Gastroesophageal sphincter (tissue), 4 donors: ENCODE measurements around the gene ADPRH. TPM values are rescaled to one million over a fixed set of nuclear protein-coding genes. Genes with fewer than 3 reads are reported as not detected.

Source experiments
- ATAC-seq: fragments of 150-250 bp; one replicate; pipeline ENCODE4 v1.9.1; 2016; ENCODE audit warnings: mild to moderate bottlenecking, moderate library complexity
- H3K27ac ChIP-seq, 4 donors: fragments of 200-600 bp; sonication (generic) in 3 of 4; 1 replicate in 3 of 4; 2 replicates in 1 of 4; pipeline ENCODE4 v1.5.1; 2016 to 2019
- H3K27me3 ChIP-seq: fragments of 200-600 bp; sonication (generic); one replicate; pipeline ENCODE4 v1.5.1; 2019
- H3K36me3 ChIP-seq, 2 donors: fragments of 200-600 bp; sonication (generic); one replicate each; pipeline ENCODE4 v1.5.1; 2019; ENCODE audit warnings: control low read depth in 1 of 2
- H3K4me1 ChIP-seq, 3 donors: fragments of 200-600 bp; sonication (generic); 1 replicate in 2 of 3; 2 replicates in 1 of 3; pipeline ENCODE4 v1.5.1; 2016 to 2019; ENCODE audit warnings: control low read depth in 2 of 3
- H3K4me3 ChIP-seq, 2 donors: fragments of 200-600 bp; sonication (generic); one replicate each; pipeline ENCODE4 v1.5.1; 2019; ENCODE audit warnings: mild to moderate bottlenecking in 1 of 2, moderate library complexity in 1 of 2
- H3K9me3 ChIP-seq, 3 donors: fragments of 200-600 bp; sonication (generic); one replicate each; pipeline ENCODE4 v1.5.1; 2017 to 2019; ENCODE audit warnings: control low read depth in 2 of 3
- EP300 ChIP-seq: sonication (generic); formaldehyde crosslinking; IDR thresholded peaks from one replicate; pipeline ENCODE4 v1.6.1; 2017; ENCODE audit warnings: antibody characterized with exemption, mild to moderate bottlenecking
- POLR2A ChIP-seq, 2 donors: fragments of 450-650 bp; IDR thresholded peaks; one replicate each; pipeline ENCODE4 v1.6.1; 2017; ENCODE audit warnings: antibody characterized with exemption in 2 of 2, mild to moderate bottlenecking in 2 of 2, moderate library complexity in 1 of 2
- POLR2AphosphoS5 ChIP-seq: sonication (generic); formaldehyde crosslinking; IDR thresholded peaks from one replicate; pipeline ENCODE4 v1.6.1; 2017; ENCODE audit warnings: antibody characterized with exemption
- WGBS, 2 donors: methylation state at CpG; one replicate each; pipeline ENCODE4 v1.1.5; 2018; ENCODE audit warnings: low coverage in 1 of 2; 5-methylcytosine and 5-hydroxymethylcytosine counted together
- total RNA-seq, 4 donors: library from RNA; depleted of rRNA; stranded (reverse); fragments of >200 nt; gene quantifications; one replicate each; pipeline ENCODE4 v1.1.0, GENCODE V29; 2016
- TF ChIP-seq, protein P1 (sequence below), 4 experiments: fragments of 200-600 bp in 2 of 4; fragments of 450-650 bp in 2 of 4; sonication (generic) in 1 of 4; IDR thresholded peaks; one replicate each; pipeline ENCODE4 v1.5.1; 2017 to 2019; ENCODE audit warnings: antibody characterized with exemption in 4 of 4, mild to moderate bottlenecking in 2 of 4, moderate library complexity in 2 of 4

ADPRH gene
- total RNA-seq, 4 donors from 2014 or later, result 10.2 to 23.1 (median 15.0) TPM

DNA sequence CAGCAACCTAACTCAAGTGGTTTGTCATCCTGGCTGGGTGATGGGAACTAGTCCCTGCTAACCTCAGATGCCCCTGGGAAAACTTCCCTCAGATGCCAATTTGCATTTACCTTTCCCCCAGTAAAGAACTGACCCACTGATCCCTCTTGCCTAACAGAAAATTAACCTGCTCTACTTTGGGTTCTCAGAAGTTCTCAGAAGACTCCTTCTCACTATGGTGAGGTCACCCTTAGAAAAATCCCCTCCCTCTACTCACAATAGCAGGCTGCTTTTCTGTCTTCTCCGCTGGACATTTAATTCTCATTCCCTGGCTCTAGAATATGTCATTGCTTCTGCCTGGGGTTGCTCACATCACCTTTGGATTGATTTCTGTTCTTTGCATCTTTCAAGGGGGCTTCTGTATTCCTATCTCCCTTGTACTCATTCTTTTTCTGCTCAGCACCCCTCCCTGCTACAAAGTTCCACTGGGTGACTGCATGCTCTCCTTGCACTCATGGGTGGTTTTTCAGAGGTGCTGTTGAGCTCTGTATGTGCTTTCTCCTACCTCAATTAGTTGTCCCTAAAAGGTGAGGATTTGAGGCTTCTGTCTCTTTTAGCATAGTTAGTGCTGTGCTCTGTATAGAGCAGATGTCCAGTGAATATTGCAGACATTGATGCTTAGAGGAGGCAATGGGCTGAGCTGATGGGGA lies 19.3 kb downstream of the ADPRH start:
- no peaks in the 10 kb centered on the region for H3K9me3 ChIP-seq
- H3K27ac ChIP-seq, result peak overlapping the region in 1 of 4 donors; percentile 63
- TF ChIP-seq POLR2A (IDR thresholded peaks at IDR 0.05), result no peak
- peaks cover 0 to 10% (median 0%) of the 10 kb centered on the region in 3 donors for H3K4me1 ChIP-seq
- H3K36me3 ChIP-seq, result no peaks in the 10 kb centered on the region
- no peak overlapping the region for H3K4me3 ChIP-seq
- 100% methylated on average over 1 of the region's 1 CpG for WGBS, 2 donors
- no peaks in the 10 kb centered on the region for H3K27me3 ChIP-seq
- no peak for ATAC-seq

DNA sequence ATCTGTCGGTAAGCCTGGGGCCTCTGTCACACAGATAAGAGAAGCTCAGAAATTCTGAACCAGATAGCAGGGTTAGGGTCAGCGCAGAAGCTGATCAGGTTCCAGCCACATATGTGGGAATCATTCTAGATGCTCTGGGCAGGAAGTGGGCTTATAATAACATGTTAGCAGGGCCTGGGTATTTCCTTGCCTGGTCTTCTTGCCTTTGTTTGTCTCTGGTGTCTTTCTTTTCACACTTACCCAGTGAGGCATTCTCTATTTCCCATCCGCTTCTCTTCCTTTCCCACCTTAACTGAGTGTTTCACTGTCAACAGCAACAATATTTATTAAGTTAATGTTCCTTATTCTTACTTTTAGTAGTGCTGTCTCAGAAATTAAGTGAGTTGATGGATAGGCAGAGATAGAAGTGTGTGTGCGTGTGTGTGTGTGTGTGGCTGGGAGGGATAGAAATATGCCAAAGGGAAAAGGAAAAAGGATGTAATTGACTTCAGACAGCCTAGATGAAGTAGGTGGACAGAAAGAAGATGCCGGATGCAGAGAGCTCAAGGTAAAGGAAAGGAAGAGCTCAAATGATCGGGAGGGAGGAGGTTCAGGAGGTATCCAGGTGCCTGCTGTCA lies 20.4 kb downstream of the ADPRH start:
- H3K36me3 ChIP-seq, result no peaks in the 10 kb centered on the region
- TF ChIP-seq POLR2AphosphoS5 (no peak), EP300 (no peak), POLR2A (IDR thresholded peaks at IDR 0.05) (no peak)
- TF ChIP-seq, protein P1, sequence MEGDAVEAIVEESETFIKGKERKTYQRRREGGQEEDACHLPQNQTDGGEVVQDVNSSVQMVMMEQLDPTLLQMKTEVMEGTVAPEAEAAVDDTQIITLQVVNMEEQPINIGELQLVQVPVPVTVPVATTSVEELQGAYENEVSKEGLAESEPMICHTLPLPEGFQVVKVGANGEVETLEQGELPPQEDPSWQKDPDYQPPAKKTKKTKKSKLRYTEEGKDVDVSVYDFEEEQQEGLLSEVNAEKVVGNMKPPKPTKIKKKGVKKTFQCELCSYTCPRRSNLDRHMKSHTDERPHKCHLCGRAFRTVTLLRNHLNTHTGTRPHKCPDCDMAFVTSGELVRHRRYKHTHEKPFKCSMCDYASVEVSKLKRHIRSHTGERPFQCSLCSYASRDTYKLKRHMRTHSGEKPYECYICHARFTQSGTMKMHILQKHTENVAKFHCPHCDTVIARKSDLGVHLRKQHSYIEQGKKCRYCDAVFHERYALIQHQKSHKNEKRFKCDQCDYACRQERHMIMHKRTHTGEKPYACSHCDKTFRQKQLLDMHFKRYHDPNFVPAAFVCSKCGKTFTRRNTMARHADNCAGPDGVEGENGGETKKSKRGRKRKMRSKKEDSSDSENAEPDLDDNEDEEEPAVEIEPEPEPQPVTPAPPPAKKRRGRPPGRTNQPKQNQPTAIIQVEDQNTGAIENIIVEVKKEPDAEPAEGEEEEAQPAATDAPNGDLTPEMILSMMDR (IDR thresholded peaks at IDR 0.05), result no peak
- H3K9me3 ChIP-seq, result no peaks in the 10 kb centered on the region
- ATAC-seq, result no peak
- H3K4me3 ChIP-seq, result no peak overlapping the region
- WGBS, 2 donors, result 79 to 92% methylated on average over 4 of the region's 6 CpGs
- H3K27ac ChIP-seq, result no peak overlapping the region
- H3K4me1 ChIP-seq, result peaks cover 0 to 10% (median 0%) of the 10 kb centered on the region in 3 donors
- no peaks in the 10 kb centered on the region for H3K27me3 ChIP-seq

DNA sequence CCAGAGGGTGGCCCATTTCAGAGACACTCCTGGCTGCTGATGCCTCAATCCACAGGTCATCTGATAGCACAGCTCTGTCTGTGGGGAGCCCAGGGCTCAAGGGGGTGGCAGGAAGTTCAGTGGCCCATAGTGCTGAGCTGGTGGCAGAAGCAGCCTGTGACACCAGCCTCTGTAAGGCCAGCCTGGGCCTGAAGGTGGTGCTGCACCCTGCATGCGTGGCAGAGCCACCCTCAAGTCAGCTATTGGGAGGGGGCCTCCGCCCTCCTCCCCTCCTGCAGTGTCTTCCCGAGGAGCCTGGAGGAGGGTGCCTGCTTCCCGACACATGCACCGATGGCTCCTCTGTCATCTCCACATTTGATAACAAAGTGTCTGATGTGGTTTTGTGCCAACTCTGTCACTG lies 21.4 kb downstream of the ADPRH start:
- no peak for TF ChIP-seq POLR2A (IDR thresholded peaks at IDR 0.05)
- TF ChIP-seq, protein P1 (IDR thresholded peaks at IDR 0.05), result peak in 1 of 4 experiments; percentile 37
- peak; percentile 44 for ATAC-seq
- WGBS, 2 donors, result 67 to 75% methylated on average over 3 to 4 of the region's 5 CpGs
- Histone ChIP-seq H3K27me3 (no peaks in the 10 kb centered on the region), H3K4me3 (no peak overlapping the region), H3K9me3 (no peaks in the 10 kb centered on the region), H3K36me3 (no peaks in the 10 kb centered on the region), H3K4me1 (peaks cover 0 to 9% (median 0%) of the 10 kb centered on the region in 3 donors), H3K27ac (no peak overlapping the region)

DNA sequence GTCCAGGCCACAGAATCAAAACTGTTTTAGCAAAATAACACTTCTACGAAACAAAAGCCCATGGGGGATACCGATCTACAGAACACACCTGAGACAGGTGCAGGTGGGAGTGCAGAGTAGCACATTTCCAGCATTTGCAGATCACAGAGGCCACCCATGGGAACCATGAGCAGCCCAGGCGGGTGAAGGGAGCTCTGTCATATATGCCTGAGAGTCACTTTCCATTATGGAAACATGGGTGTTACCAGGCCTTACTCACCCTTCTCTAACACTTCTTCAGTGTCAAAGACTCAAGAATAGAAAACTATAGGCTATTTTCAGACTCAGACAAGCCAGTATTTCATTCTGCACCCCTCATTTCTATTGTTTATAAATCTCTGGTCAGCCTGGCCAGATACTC lies 21.9 kb downstream of the ADPRH start:
- TF ChIP-seq, protein P1 (IDR thresholded peaks at IDR 0.05), result no peak
- no peak for TF ChIP-seq POLR2AphosphoS5
- TF ChIP-seq EP300, result no peak
- TF ChIP-seq POLR2A (IDR thresholded peaks at IDR 0.05), result no peak
- WGBS, 2 donors, result 38 to 80% methylated on average over 1 of the region's 3 CpGs
- Histone ChIP-seq H3K9me3 (no peaks in the 10 kb centered on the region), H3K4me1 (peaks cover 0 to 5% (median 0%) of the 10 kb centered on the region in 3 donors), H3K27ac (no peak overlapping the region), H3K36me3 (no peaks in the 10 kb centered on the region), H3K4me3 (no peak overlapping the region), H3K27me3 (no peaks in the 10 kb centered on the region)
- no peak for ATAC-seq

DNA sequence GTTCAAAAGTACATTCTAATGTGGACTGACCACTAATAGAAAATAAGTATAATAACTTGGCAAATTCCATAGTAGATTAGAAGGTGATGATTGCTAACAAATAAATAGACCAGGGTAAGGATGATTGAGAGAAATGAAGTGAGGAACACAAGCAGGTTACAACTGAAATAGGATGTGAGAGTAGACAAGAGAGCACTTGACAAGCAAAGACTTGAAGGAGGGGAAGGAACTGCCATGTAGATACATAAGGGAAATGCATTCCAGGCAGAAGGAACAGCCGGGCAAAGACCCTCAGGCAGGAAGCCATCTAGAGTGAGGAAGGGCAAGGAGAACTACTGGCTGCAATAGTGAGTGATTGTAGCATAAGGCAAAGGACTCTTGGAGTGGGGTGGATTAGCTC lies 23.4 kb downstream of the ADPRH start:
- Histone ChIP-seq H3K4me3 (no peak overlapping the region), H3K27ac (no peak overlapping the region), H3K36me3 (no peaks in the 10 kb centered on the region), H3K27me3 (no peaks in the 10 kb centered on the region), H3K9me3 (no peaks in the 10 kb centered on the region), H3K4me1 (no peaks in the 10 kb centered on the region)
- no peak for ATAC-seq
- TF ChIP-seq EP300 (no peak), POLR2AphosphoS5 (no peak), POLR2A (IDR thresholded peaks at IDR 0.05) (no peak)
- TF ChIP-seq, protein P1 (IDR thresholded peaks at IDR 0.05), result no peak
- 50 to 83% methylated on average over 1 of the region's 1 CpG for WGBS, 2 donors
